Suprapubic skin (tissue), 4 donors: ENCODE results near the gene SLC1A5. TPM values are rescaled to one million over a fixed set of nuclear protein-coding genes. Genes with fewer than 3 reads are reported as not detected.
A peak's percentile ranks its signal among the peaks of the same experiment; 100 is the strongest.
"Not testable (repeated sequence)": the region's sequence is repeated elsewhere in the genome, so short reads cannot be mapped to it uniquely, and the experiment has no call there.

Experiments
- DNase-seq, 2 donors: peaks; one replicate each; pipeline ENCODE4 v3.0.0-alpha.2; 2019; ENCODE audit warnings: low spot score in 2 of 2
- H3K27ac ChIP-seq: fragments of 200-600 bp; sonication (generic); one replicate; pipeline ENCODE4 v1.5.1; 2019
- H3K27me3 ChIP-seq: fragments of 200-600 bp; sonication (generic); one replicate; pipeline ENCODE4 v1.5.1; 2019
- H3K36me3 ChIP-seq: fragments of 200-600 bp; sonication (generic); one replicate; pipeline ENCODE4 v1.5.1; 2019
- H3K4me1 ChIP-seq: fragments of 200-600 bp; sonication (generic); one replicate; pipeline ENCODE4 v1.5.1; 2019
- H3K4me3 ChIP-seq: fragments of 200-600 bp; sonication (generic); one replicate; pipeline ENCODE4 v1.5.1; 2019; ENCODE audit warnings: mild to moderate bottlenecking
- H3K9me3 ChIP-seq: fragments of 200-600 bp; sonication (generic); one replicate; pipeline ENCODE4 v1.5.1; 2019
- EP300 ChIP-seq: sonication (generic); formaldehyde crosslinking; IDR thresholded peaks from one replicate; pipeline ENCODE4 v1.6.1; 2017; ENCODE audit warnings: antibody characterized with exemption
- POLR2A ChIP-seq, 2 donors: fragments of 450-650 bp; IDR thresholded peaks; one replicate each; pipeline ENCODE4 v1.6.1; 2017; ENCODE audit warnings: antibody characterized with exemption in 2 of 2, mild to moderate bottlenecking in 2 of 2, moderate library complexity in 2 of 2
- POLR2AphosphoS5 ChIP-seq, 3 donors: sonication (generic); formaldehyde crosslinking; IDR thresholded peaks; one replicate each; pipeline ENCODE4 v1.6.1; 2017; ENCODE audit warnings: antibody characterized with exemption in 3 of 3
- WGBS: methylation state at CpG from one replicate; pipeline ENCODE4 v1.1.5; 2018; 5-methylcytosine and 5-hydroxymethylcytosine counted together
- total RNA-seq, 4 donors: library from RNA; depleted of rRNA; stranded (reverse); fragments of >200 nt; gene quantifications; one replicate each; pipeline ENCODE4 v1.1.0, GENCODE V29; 2016
- TF ChIP-seq, protein P1 (sequence below), 2 donors: fragments of 200-600 bp in 1 of 2; fragments of 450-650 bp in 1 of 2; sonication (generic) in 1 of 2; IDR thresholded peaks; one replicate each; pipeline ENCODE4 v1.5.1; 2016 to 2019; ENCODE audit warnings: antibody characterized with exemption in 2 of 2, mild to moderate bottlenecking in 1 of 2, moderate library complexity in 1 of 2

SLC1A5 gene
- total RNA-seq, 4 donors from 2014 or later = 79.4 to 191 (median 131) TPM

DNA sequence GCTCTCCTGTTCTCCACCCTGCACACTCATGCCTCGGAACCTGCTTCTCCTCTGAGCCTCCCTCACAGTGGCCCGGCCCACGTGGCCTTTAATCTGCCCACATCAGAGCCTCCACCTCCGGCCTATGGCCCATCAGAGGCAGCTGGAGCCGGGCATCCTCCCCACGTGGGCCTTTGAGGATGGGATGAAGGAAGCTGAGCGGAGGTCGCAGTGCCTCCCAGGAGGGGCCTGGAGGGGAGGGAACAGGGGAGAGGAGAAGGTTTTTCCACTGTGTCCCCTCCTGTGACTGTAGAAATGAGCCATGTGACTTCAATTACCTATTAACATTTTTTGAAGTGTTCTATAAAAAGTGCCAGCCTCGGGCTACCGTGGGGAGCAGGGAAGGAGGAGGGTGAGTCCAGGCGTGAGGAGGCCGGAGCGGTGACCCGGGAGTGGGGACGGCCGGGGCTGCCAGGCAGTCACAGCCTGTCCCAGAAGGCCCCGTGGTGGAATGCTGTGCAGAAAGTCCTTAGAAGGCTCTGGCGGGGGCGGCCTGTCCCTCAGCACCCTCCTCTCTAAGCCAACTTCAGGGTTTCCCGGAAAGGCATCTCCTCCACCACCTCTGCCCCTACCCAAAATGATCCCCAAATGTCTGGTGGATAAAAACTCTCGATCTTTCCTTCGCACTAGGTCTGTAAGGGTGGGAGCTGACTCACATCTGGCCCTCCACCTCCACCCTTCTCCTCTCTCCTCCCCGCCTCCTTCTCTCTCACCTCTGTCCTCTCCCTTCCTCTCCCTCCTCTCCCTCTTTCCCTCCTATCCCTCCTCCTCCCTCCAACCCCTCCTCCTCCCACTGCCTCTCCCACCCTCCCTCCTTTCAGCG is 24.8 kb upstream of the SLC1A5 start:
- peaks cover 5% of the 10 kb centered on the region for H3K4me1 ChIP-seq
- TF ChIP-seq EP300 = no peak
- no peak for TF ChIP-seq POLR2A (IDR thresholded peaks at IDR 0.05)
- no peak for TF ChIP-seq POLR2AphosphoS5 (IDR thresholded peaks at IDR 0.05)
- TF ChIP-seq, protein P1, sequence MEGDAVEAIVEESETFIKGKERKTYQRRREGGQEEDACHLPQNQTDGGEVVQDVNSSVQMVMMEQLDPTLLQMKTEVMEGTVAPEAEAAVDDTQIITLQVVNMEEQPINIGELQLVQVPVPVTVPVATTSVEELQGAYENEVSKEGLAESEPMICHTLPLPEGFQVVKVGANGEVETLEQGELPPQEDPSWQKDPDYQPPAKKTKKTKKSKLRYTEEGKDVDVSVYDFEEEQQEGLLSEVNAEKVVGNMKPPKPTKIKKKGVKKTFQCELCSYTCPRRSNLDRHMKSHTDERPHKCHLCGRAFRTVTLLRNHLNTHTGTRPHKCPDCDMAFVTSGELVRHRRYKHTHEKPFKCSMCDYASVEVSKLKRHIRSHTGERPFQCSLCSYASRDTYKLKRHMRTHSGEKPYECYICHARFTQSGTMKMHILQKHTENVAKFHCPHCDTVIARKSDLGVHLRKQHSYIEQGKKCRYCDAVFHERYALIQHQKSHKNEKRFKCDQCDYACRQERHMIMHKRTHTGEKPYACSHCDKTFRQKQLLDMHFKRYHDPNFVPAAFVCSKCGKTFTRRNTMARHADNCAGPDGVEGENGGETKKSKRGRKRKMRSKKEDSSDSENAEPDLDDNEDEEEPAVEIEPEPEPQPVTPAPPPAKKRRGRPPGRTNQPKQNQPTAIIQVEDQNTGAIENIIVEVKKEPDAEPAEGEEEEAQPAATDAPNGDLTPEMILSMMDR (IDR thresholded peaks at IDR 0.05) = no peak
- H3K27me3 ChIP-seq = no peaks in the 10 kb centered on the region
- WGBS = 64% methylated on average over 24 of the region's 24 CpGs
- no peaks in the 10 kb centered on the region for H3K9me3 ChIP-seq
- H3K4me3 ChIP-seq = no peak overlapping the region
- DNase-seq = no peak
- no peaks in the 10 kb centered on the region for H3K36me3 ChIP-seq
- H3K27ac ChIP-seq = peak overlapping the region; percentile 33

DNA sequence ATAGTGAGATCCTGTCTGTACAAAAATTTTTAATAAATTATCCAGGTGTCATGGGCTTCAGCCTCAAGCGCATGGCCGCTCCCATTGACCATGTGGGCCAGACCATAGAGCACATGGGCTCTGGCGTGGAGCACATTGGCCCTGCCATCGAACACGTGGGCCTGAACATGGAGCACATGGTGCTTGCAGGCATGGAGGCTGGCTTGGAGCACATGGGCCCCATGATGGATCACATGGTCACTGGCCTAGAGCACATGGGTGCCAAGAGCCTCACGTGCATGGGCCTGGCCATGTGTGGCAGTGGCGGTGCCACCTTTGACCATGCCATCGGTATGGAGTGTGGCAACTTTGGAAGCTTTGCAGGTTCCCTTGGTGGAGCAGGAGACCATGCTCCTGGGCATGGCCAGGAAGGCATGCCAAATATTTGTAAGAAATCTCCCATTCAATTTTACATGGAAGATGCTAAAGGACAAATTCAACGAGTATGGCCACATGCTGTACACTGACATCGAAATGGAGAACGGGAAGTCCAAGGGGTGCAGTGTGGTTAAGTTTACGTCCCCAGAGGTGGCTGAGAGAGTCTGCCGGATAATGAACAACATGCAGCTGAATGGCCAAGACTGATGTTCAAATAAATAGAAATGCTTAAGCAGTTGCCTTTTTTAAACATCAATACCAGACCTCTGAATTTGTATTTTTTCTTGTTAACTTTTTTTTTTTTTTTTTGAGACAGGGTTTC is 21.3 kb upstream of the SLC1A5 start:
- 91% methylated on average over 10 of the region's 13 CpGs for WGBS
- TF ChIP-seq POLR2AphosphoS5 (IDR thresholded peaks at IDR 0.05) (no peak), EP300 (no peak), POLR2A (IDR thresholded peaks at IDR 0.05) (no peak)
- TF ChIP-seq, protein P1 (IDR thresholded peaks at IDR 0.05) = no peak

DNA sequence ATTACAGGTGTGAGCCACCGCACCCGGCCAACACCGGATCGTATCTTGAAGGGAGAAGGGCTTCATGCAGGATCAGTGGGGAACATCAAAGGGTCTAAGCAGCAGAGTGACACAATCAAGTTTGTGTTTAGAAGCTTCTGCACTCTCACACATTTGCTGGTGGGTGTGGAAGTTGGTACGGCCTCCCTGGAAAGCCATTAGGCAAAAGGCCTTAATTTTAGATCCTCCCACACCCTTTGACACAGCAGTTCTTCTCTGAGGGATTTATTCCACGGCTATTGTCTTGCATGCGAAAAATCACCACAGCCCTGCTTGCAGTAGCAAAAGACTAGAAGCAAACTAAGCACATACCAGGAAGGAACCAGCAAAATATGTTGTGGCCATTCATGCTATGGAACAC is 18.3 kb upstream of the SLC1A5 start:
- no peak for DNase-seq
- TF ChIP-seq, protein P1 (IDR thresholded peaks at IDR 0.05) = no peak
- no peak for TF ChIP-seq POLR2AphosphoS5 (IDR thresholded peaks at IDR 0.05)
- TF ChIP-seq POLR2A (IDR thresholded peaks at IDR 0.05) = no peak
- TF ChIP-seq EP300 = no peak
- Histone ChIP-seq H3K27me3 (no peaks in the 10 kb centered on the region), H3K4me3 (no peak overlapping the region), H3K27ac (no peak overlapping the region), H3K9me3 (no peaks in the 10 kb centered on the region), H3K4me1 (no peaks in the 10 kb centered on the region), H3K36me3 (no peaks in the 10 kb centered on the region)
- 78% methylated on average over 7 of the region's 7 CpGs for WGBS

More for the DNA sequence above, 21.3 kb upstream of the SLC1A5 start:
- Histone ChIP-seq H3K9me3 (no peaks in the 10 kb centered on the region), H3K4me1 (peaks cover 5% of the 10 kb centered on the region), H3K27ac (no peak overlapping the region), H3K4me3 (no peak overlapping the region), H3K36me3 (no peaks in the 10 kb centered on the region), H3K27me3 (no peaks in the 10 kb centered on the region)
- no peak for DNase-seq

DNA sequence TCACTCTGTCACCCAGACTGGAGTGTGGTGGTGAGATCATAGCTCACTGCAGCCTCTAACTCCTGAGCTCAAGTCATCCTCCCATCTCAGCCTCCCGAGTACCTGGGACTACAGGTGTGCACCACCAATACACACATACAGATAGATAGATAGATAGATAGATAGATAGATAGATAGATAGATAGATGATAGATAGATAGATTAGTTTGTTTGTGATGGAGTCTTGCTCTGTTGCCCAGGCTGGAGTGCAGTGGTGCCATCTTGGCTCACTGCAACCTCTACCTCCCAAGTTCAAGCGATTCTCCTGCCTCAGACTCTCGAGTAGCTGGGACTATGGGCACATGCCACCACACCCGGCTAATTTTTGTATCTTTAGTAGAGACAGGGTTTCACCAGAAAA is 16.0 kb upstream of the SLC1A5 start:
- not testable (repeated sequence) for H3K9me3 ChIP-seq, H3K27me3 ChIP-seq
- WGBS = 91% methylated on average over 4 of the region's 4 CpGs

DNA sequence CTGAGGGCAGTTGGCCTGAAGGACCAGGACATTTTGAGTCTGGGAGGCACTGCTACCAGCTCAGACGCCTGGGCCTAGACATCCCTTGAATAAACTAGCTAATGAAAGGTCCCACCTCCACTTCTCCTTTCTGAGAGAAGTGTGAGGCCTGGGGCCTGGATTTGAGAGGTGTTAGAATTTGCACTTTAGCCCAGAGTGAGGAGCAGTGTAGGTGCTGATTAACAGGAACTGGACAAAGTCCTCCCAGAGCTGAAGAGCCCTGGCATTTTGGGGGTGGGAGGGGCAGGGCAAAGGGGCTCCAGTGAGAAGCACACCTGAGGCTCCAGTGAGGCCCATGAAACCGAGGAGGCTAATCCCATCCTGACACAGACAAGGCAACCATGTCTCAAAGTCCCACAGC is 15.2 kb upstream of the SLC1A5 start:
- H3K4me3 ChIP-seq = no peak overlapping the region
- no peaks in the 10 kb centered on the region for H3K36me3 ChIP-seq
- WGBS = 81% methylated on average over 2 of the region's 2 CpGs
- no peak for DNase-seq
- no peak overlapping the region for H3K27ac ChIP-seq
- H3K9me3 ChIP-seq = no peaks in the 10 kb centered on the region
- no peaks in the 10 kb centered on the region for H3K4me1 ChIP-seq
- TF ChIP-seq EP300 = no peak
- TF ChIP-seq, protein P1 (IDR thresholded peaks at IDR 0.05) = no peak
- no peak for TF ChIP-seq POLR2A (IDR thresholded peaks at IDR 0.05)
- TF ChIP-seq POLR2AphosphoS5 (IDR thresholded peaks at IDR 0.05) = no peak
- H3K27me3 ChIP-seq = no peaks in the 10 kb centered on the region

More for the DNA sequence above, 16.0 kb upstream of the SLC1A5 start:
- not testable (repeated sequence) for H3K27ac ChIP-seq, H3K4me3 ChIP-seq, H3K36me3 ChIP-seq, H3K4me1 ChIP-seq, DNase-seq
